ENCODE measurements around the gene RIBC1.

GRCh38 chrX:53373307-53373706 lies 49.4 kb upstream of the RIBC1 start:
- no peak for TF ChIP-seq CTCF (IDR thresholded peaks at IDR 0.05 in 2 of 3, conservative IDR thresholded peaks at IDR 0.05 in 1 of 3; ENCODE audit: insufficient read depth in 2 of 3, low read depth in 1 of 3, low read length in 3 of 3)
- TF ChIP-seq HDAC6 (IDR thresholded peaks at IDR 0.05; ENCODE audit: low read depth, low read length): no peak
- TF ChIP-seq FOXA3 (CRISPR knock-in tag; conservative IDR thresholded peaks at IDR 0.05 in 1 of 2, IDR thresholded peaks at IDR 0.05 in 1 of 2): no peak
- no peak for TF ChIP-seq POLR2AphosphoS5 (IDR thresholded peaks at IDR 0.05; ENCODE audit: control insufficient read depth, insufficient read depth, low read depth, low read length)
- TF ChIP-seq SIN3A (IDR thresholded peaks at IDR 0.05; ENCODE audit: borderline replicate concordance in 2 of 2, control insufficient read depth in 1 of 2, low read depth in 2 of 2, low read length in 2 of 2): no peak
- TF ChIP-seq HNRNPH1 (optimal IDR thresholded peaks at IDR 0.05; ENCODE audit: low read depth, low read length): no peak
- TF ChIP-seq SMARCC2 (IDR thresholded peaks at IDR 0.05; ENCODE audit: low read depth): no peak
